Measurements from ENCODE around the gene APH1B.
"Not testable (repeated sequence)": the region's sequence is repeated elsewhere in the genome, so short reads cannot be mapped to it uniquely, and the experiment has no call there.

APH1B gene

GRCh38 chr15:63301088-63301487, 23.7 kb downstream of the APH1B start:
- no peak for FAIRE-seq

- no peak for FAIRE-seq
Observed at GRCh38 chr15:63305260-63305659, 27.9 kb downstream of the APH1B start.

- FAIRE-seq: no peak
Observed at GRCh38 chr15:63306492-63307073, 29.2 kb downstream of the APH1B start.

GRCh38 chr15:63308491-63308890, 31.1 kb downstream of the APH1B start:
- no peak for FAIRE-seq

GRCh38 chr15:63308947-63309346, 31.5 kb downstream of the APH1B start:
- FAIRE-seq: no peak

DNA sequence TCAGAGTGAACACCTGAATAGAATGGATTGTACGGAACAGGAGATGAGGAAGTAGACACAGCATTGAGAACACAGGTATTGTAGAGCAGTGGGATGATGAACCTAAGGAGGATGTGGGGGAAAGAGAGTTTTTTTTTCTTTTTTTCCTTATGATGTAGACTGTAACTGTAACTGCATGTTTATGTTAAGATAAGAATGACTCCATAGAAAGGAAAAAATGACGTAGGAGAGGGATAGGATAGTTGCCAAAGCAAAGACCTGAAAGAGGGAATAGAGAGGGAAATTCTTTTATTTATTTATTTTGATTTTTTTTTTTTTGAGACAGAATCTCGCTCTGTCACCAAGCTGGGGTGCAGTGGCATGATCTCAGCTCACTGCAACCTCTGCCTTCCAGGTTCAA, 33.2 kb downstream of the APH1B start:
- FAIRE-seq: no peak

DNA sequence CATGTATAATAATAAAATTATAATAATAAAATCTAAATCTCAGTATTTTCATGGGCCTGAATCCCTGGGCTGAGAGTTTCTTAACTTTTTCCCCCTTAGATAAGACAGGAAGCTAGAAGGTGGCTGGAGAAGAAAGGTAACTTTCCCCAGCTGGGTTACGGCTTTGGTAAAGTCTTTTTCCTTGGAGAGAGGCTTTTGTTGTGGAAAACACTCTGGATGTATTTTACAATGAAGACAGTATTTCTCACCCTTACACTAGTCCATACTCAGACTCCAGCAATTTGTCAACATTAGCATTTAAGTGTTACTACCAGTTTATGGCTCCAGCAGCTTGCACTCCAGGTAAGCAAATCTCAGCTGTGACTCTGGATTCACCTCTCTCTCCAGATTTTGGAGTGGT, 34.9 kb downstream of the APH1B start:
- FAIRE-seq: no peak

DNA sequence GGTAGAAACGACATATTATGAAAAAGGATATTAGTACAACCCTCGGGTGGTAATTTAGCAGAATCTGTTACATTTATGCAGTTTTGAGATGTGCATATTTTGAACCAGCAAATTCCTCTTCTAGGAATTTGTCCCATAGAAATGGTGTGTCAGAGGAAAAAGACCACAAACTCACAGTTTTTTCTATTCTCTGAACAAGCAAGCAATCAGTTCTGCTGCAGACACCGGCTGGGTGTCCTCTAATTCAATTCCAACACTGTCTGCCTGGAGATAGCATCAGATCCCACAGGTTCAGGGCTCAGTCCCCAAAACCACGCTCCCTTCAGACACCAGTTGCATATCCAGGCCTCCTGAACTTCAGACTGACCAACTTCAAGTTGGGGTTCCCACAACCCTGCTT, 36.4 kb downstream of the APH1B start:
- FAIRE-seq: no peak

- FAIRE-seq: no peak
Observed at GRCh38 chr15:63314409-63314808, 37.0 kb downstream of the APH1B start.

DNA sequence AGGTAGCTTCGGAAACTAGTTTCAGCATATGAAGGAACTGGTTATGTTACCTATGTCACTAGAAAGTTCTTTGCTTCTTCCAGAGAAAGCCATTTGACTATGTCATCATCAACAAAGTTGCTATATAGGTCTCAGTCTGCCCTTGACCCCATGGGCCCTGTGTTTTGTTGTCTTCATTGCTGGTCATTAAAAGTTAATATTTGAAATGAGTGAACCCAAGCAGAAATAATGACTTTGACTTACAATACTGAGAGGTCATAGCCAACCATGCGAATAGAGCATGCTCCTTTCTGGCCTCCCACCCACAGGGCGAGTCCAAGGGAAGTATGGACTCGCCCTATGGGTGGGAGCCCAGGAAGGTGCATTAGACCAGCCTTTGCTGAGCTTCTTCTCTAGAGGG, 40.9 kb downstream of the APH1B start:
- no peak for FAIRE-seq

GRCh38 chr15:63319065-63319464, 41.7 kb downstream of the APH1B start:
- no peak for FAIRE-seq

DNA sequence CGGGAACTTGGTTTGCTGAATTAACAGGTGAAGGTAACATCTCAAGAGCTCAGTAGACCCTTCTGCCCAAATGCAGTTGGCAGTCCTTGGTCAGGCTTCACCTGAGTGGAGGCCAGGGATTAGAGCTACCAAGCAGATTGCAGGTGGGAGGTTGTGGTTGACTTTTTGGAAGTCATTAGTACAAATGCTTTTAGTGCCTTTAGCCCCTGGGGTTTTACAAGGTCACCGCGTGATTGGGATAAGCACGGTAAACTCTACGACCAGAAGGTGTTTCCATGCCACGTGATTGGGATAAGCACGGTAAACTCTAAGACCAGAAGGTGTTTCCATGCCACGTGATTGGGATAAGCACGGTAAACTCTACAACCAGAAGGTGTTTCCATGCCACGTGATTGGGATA, 43.0 kb downstream of the APH1B start:
- not testable (repeated sequence) for FAIRE-seq

DNA sequence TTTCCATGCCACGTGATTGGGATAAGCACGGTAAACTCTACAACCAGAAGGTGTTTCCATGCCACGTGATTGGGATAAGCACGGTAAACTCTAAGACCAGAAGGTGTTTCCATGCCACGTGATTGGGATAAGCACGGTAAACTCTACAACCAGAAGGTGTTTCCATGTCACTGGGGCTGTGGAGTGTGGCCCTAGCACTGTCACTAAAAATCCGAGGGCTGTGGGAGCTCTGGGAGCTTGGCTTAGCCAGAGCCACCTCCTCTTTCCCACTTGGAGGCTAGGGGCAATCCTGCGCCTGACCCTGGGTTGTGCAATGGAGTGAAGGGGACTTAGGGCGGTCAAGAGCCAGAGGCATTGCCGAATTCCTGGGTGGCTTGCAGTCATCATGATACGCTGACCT, 43.6 kb downstream of the APH1B start:
- not testable (repeated sequence) for FAIRE-seq

DNA sequence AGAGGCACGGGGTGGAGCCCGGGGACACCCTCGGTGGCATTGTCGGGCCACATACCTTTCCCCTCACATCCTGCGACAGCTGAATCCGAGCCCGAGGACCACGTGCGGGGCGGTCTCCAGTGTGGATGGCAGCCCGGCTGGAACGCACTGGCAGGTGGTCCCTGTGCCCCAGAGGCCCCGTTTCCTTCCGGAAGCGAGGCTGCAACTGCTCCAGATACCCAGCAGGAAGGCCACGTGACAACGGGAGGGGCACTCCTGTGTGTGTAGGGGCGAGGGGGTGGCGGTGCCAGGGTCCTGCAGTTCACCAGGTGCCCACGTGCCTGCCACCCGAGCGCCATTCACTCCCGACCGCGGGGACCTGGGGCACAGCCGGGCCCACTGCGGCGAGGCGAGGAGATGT, 44.1 kb downstream of the APH1B start:
- no peak for FAIRE-seq

DNA sequence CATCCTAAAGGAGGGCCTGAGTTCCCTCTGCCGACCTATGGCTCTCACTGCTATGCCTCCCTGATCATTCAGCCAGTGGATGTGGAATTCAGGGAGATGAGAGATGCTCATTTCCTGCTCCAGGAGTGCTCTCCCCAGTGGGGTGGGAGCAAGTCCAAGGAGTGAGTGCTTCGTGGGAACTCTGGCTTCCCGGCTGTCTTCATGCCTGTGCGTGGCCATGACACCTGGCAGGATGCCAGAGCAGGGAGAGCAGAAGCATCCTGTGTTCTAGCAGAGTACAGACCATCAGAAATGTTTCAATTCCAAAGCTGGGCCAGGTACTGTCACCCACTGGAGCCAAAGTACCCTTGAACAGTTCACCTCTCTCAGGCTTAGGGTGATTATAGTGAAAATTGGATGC, 45.1 kb downstream of the APH1B start:
- FAIRE-seq: no peak

DNA sequence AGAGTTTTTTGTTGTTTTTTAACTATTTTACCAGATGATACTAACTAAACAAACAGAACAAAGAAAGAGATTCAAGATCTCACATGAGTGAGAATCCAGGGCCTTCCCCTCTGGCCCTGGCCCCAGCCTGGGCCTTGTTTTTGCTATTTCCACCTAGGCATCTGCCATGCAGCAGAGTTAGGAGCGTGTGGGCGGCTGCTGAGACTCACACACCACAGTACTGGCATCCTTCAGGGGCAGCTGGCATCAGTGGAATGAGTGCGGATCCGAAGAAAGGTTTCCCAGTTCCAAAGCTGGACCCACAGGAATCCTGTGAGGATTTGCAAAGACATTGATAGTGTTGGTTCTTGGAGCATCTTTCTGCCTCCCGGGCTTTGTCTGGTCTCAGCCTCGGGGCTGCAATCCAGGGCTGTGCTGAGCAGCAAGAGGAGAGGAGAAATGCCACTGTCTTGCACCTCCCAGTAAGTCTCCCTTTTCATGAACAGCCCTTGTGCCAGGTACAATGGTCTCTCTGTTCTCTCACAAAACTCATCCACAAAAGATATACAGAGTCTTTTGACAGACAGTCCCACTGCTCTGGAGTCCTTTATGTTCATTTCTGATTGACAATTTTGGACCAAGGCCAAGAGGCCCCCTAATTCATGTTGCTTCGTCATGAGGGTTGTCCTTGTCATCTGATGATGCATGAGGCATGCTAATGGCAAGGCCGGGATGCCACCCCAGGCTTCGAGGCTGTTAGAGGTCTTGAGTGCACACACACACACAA, 46.6 kb downstream of the APH1B start:
- FAIRE-seq: no peak

DNA sequence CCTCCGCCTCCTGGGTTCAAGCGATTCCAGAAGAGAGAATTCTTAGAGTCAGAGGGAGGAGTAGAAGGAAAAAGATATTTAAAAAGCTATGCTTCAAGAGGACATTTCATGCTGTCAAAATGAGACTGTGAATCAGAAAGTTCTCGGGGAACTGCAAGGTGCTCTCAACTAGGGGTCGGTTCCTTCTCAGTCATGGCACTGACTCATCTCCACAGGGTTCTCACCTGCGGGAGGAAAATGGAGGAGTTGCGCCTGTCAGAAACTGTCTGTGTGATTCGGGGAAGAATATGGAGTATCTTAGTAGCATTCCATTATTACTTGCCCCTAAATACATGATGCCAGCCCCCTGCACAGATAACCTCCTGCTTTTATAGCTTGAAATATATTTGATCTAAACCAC, 47.4 kb downstream of the APH1B start:
- no peak for FAIRE-seq

DNA sequence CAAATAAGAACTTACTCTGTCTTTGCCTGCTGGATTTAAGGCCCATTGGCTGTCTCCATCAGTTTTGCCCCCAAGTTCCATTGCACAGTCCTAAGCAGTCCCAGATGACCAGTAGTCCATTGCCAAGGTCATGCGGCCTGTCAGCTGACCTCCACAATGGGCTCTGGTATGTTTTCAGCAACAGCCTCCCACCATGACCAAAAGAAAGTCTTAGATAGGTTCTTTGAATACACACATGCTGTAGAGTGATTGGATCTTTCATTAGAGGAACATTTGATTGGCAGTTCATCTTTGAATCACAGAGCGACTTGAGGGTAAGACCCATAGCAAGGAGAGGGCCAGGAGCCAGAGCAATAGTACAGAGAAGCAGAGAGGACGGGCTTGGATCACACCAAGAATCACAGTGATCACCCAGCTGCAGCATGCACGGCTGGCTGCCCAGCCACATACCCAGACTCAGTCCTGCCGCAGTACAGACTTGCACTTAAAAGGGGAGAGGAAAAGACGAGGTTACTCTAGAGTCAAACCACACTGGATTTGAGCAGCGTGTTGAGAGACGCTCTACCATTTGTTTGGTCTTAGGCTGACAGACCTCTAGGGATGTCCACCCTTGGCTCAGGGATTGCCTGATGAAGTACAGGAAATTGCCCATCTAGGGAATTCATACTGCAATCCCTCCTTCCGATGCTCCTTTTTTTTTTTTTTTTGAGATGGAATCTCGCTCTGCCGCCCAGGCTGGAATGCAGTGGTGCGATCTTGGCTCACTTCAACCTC, 50.4 kb downstream of the APH1B start:
- no peak for FAIRE-seq

DNA sequence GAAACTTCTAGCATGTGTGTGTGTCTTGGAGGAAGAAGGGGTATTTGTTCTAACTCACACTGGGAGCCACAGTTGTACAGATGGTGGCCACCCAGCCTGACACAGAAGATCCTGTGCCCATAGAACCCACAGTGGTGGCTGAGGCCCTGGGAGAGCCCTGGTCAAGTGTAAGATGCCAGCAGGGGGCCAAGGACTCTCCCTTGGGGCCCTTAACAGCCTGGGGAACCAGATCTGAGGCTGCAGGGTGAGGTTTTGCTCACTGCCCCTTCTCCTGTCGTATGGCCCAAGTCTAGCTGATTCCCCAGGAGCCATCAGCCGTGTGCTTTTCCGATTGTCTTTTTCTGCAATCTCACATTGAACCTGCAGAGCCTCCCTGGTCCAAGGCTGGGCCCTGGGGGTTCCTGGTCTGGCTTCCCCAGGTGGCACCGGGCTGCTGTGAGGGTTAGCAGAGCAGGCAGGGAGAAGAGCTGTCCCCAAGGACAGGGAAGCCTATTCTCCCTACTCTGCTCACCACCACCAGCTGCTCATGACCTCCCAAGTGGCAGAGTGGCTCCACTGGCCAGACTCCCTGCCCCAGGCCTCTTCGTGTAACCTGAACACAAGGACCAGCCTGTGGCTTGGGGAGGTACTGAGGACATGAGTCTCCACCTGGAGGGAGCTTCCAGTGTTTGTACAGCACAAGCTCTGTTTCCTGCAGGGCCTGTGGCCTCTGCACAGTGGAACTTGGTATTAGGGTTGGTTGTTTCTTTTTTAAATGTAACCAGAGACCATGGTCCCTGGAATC, 52.4 kb downstream of the APH1B start:
- no peak for FAIRE-seq

GRCh38 chr15:63330926-63331325, 53.5 kb downstream of the APH1B start:
- FAIRE-seq: no peak

GRCh38 chr15:63331456-63331855, 54.1 kb downstream of the APH1B start:
- FAIRE-seq: no peak

GRCh38 chr15:63332367-63333124, 55.1 kb downstream of the APH1B start:
- no peak for FAIRE-seq

- FAIRE-seq: no peak
Observed at GRCh38 chr15:63334821-63335220, 57.4 kb downstream of the APH1B start.

Data from A204.1 (cell line).